Activated T-helper 1 cell treated with Interleukin-2 at 50 U/mL for 16 hours (primary cell): ENCODE measurements around the gene PRKCB.

Experiments used
- DNase-seq: peaks from one replicate; pipeline ENCODE4 v3.0.0-alpha.2; 2020; ENCODE audit warnings: low read depth

The PRKCB gene

GRCh38 chr16:23836404-23837311, 875 bp downstream of the PRKCB start:
- peak; percentile 42 for DNase-seq

GRCh38 chr16:23837553-23838308, 1.9 kb downstream of the PRKCB start:
- no peak for DNase-seq

DNA sequence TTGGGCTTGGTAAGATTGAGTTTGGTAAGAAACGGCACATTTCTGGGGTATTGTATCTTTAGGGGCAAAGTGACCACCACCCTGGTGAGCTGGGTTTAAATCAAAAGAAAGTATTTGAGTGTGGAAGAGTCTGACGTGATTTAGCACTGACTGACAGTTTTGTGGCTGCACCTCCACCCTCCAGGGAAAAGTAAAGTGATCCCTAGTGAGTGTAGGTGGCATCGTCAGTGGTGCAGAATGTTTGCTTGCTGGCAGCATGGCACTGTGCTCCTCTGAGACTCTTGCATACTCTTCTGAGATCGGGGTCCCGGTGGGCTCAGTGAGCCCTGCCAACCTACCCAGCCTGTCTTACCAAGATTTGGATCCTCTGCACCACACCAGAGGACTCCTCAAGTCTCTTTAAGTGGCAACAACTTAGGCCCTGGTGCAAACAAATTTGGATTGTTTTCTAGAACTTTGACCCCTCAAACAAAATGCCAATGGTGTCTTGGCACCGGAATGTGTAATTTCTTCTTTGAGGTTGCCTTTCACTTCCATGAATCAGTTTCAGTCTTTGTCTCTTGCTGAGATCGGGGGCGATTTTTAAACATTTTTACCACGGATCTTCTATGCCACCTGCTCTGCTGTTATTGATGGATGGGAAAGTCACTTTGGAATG, 2.8 kb downstream of the PRKCB start:
- no peak for DNase-seq

DNA sequence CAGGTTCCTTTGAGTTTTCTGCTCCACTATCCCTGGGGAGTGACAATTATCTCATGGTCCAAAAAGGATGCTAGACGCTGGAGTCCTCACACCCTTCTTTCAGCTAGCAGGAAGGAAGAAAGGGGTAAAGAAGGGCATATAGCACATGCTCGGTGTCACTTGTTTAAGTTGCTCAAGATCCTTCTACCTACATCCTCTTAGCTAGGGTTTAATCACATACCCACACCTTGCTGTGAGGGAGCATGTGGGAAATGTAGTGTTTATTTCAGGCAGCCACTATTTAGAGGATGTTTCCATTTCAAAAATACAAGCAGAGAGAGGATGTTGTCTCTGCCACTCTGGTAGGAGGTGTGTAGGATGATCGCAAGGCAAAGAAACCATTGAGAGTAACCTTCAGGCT, 4.5 kb downstream of the PRKCB start:
- DNase-seq, result no peak

DNA sequence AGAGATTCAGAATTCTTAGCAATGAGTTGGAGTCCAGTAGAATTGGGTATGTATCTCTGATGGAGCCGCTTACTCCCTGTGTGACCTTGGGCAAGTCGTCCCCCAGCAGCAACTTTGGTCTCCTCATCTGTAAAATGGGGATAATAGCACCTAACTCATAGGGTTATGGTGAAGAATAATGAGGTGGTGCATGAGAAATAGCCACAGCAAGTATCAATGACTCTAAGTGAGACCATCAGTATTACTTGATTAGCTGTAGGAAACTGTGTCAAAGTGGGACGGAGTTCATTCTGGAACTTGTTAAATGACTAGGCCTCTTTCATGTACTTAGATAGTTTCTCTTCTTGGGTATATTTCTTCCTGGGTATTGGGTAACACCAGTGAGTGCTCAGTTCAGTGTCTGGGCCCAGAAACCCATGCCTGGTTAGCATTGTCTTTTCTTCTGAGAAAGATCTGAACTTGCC, 6.4 kb downstream of the PRKCB start:
- no peak for DNase-seq

GRCh38 chr16:23843143-23843542, 7.4 kb downstream of the PRKCB start:
- DNase-seq, result no peak

DNA sequence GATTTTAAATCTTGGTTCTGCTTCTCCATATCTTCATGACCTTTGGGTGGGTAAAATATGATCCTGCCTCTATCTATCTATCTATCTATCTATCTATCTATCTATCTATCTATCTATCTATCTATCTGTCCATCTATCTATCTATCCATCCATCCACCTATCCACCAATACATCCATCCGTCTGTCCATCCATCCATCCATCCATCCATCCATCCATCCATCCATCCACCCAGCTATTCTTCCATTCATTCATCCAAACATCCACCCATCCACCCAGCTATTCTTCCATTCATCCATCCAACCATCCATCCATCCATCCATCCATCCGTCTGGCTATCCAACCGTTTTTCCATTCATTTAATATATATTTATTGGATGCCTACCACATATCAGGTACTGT, 11.5 kb downstream of the PRKCB start:
- no peak for DNase-seq

DNA sequence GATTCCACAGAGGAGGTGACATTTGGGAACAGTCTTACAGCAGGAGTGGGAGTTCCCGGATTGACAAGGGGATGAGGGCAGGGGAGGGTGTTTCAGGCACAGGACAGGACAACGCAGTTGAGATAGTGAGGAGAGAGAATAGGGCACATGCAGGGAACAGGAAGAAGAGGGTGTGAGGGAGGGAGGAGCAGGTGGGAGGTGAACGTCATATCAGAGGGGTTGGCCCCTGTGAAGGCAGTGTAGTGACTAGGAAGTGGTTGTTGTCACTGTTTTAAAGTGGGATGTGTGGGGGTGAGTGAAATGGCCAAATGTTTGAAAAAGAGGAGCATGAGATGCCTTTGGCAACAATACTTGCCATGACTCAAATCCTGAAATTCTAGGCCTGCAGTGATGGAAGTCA, 12.2 kb downstream of the PRKCB start:
- no peak for DNase-seq

- no peak for DNase-seq
Observed at GRCh38 chr16:23848958-23849357, 13.2 kb downstream of the PRKCB start.

DNA sequence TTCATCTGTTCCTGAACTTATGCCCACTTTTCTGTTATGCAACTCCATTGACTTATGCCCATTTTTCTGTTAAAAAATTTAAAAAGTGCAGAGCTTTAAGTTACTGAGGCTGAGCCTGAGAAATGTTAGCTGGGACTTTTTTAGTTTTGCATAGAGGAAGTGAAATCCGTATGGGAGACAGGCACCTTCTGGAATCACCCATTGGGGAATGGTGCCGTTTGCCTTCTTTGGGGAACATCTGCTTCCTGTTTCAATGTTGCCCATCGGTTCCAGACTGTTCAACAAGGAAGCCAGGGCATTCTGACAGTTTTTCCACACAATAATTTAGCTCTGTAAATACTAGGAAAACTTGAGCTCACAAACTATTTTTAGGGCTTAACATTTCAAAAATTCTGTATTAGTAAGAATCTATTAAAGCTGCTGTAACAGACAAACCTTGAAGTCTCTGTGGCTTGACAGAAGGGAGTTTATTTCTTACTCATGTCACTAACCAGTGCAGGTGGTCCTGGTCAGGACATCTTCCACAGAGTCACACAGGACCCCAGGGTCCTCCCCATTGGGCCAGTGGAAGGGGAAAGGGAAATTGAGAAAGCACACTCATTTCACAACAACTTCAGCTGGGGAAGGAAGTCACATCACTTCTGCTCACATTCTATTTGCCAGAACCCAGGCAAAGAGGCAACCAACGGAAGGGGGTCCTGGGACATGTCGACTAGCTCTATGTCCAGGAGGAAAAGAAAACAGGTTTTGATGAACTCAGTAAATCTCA, 17.2 kb downstream of the PRKCB start:
- DNase-seq, result no peak

GRCh38 chr16:23855010-23855409, 19.2 kb downstream of the PRKCB start:
- DNase-seq, result no peak

DNA sequence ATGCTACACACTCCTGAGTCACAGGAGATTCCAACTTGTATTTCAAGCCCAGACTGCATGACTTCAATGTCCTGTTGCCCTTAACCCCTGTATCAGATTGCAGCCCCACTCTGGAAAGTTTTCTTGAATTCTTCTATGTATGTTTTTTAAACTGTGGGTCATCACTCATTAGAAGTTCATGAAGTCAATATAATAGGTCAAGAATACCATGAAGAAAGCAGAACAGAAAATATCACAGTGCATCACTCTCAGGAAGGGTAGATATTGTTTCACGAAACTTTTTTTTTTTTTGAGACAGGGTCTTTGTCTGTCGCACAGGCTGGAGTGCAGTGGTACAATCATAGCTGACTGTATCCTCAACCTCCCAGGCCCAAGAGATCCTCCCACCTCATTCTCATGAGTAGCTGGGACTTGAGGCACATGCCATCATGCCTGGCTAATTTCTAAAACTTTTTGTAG, 20.5 kb downstream of the PRKCB start:
- DNase-seq, result no peak

GRCh38 chr16:23857256-23857880, 21.6 kb downstream of the PRKCB start:
- no peak for DNase-seq

GRCh38 chr16:23857881-23858269, 22.1 kb downstream of the PRKCB start:
- no peak for DNase-seq

GRCh38 chr16:23858542-23858941, 22.8 kb downstream of the PRKCB start:
- DNase-seq, result no peak

GRCh38 chr16:23859713-23860269, 24.0 kb downstream of the PRKCB start:
- no peak for DNase-seq

DNA sequence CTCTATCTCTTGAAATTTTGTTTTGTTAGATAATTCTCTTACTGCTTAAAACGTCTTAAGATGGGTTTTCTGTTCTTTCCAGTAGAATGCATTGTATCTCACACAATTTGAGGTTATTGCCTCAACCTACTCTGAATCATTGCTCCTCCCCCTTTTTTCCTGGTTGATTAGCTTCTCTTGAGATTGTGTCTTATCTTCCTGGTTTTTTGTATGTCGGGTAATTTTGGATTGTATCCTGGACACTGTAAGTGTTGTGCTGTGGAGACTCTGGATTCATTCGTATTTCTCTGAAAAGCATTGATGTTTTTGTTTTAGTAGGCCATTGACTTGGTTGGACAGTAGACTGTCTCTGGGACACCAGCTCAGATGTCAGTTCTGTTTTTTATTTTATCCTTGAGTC, 26.1 kb downstream of the PRKCB start:
- no peak for DNase-seq

DNA sequence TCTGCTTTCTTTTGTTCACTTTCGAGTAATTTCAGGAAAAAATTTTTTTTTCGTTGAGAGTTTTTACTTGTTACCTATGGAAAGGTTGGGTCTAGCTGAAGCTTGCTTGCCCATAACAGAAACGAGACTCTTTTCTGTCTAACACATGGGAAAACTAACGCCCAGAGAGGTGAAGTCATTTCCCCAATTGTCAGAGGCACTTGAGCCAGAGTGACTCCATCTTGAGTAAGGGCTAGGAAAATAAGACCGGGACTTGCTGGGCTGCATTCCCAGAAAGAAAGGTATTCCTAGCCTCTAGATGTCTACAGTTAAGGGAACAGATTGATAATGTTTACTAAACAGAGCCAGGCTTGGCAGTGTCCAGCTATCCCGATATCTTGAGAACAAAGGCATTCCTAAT, 26.8 kb downstream of the PRKCB start:
- no peak for DNase-seq

GRCh38 chr16:23863511-23864422, 28.0 kb downstream of the PRKCB start:
- DNase-seq, result no peak

- DNase-seq, result no peak
Observed at GRCh38 chr16:23865853-23866252, 30.1 kb downstream of the PRKCB start.
